HG03469 (cell line): ENCODE measurements around the gene EFL1.
"Not testable (repeated sequence)": the region's sequence is repeated elsewhere in the genome, so short reads cannot be mapped to it uniquely, and the experiment has no call there.

Experiments
- ATAC-seq: cut with Tn5 transposase; IDR thresholded peaks from one replicate; pipeline ENCODE4 v1.9.1; 2021; ENCODE audit warnings: mild to moderate bottlenecking, moderate library complexity, moderate number of reproducible peaks; ENCODE audit not compliant: unreplicated experiment

EFL1 gene

GRCh38 chr15:82282386-82282785, 19.9 kb upstream of the EFL1 start:
- not testable (repeated sequence) for ATAC-seq

DNA sequence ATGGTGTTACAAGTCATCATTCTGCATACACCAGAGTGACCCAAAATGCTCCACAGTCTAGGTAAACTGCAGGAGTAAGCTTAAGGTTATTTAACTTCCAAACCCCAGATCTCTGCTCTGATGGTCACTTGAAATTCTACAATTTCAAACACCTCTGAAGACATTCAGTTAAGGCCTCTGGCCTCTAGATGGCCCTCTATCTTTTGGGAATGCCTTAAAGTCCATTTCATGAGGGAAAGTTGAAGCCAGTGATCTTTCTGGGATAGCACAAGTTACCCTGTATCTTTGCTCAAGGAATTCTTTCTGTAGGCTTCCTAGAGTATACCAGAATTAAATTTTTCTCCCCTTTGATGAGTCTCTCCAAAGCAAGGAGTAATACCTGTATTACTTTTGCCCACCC, 18.7 kb upstream of the EFL1 start:
- ATAC-seq = not testable (repeated sequence)

DNA sequence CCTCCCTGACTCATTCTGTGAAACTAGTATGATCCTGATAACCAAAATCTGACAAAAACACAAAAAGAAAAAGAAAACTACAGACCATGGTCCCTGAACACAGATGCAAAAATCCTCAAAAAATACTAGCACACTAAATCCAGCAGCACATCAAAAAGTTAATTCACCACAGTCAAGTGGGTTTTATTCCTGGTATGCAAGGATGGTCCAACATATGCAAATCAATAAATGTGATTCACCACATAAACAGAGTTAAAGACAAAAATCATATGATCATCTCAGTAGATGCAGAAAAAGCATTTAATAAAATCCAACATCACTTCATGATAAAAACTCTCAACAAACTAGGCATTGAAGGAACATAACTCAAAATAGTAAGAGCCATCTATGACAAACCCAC, 12.9 kb upstream of the EFL1 start:
- ATAC-seq = no peak

GRCh38 chr15:82272154-82272553, 9.6 kb upstream of the EFL1 start:
- no peak for ATAC-seq

DNA sequence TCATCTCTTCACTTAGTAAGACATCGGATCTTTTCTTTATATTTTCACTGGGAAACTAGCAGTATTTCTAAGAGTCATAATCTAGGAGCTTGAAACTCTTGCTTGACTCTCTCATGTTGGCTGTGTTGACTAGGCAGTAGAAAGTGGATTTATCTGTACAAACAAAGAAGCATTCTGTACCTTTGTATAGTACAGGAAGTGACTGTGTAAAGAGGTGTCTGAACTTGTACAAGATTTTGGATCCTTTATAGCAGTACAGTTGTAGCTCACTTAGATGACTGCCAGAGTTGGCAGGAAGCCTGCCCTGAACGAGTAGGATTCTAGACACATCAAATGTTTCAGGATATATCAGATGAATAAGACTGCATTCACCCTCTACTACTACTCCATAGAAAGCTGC, 5.9 kb upstream of the EFL1 start:
- ATAC-seq = not testable (repeated sequence)

GRCh38 chr15:82267137-82267536, 4.6 kb upstream of the EFL1 start:
- ATAC-seq = not testable (repeated sequence)

DNA sequence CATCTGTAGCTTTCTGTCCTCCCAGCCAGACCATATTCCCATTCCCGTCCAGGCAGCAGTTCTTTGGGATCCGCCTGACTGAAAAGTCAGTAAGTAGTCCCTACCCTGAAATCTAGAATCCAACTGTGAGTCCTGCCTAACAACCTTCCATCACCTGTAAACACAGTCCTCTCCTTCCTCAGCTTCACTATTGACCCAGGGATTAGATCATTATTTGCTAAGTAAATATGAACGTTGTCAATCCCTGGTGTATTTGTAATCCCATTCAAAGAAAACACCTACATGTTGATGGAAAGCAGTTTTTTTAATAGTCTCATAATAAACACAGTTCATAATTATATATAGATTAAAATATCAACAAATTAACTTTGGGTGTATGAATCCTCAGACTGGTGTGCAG, 816 bp upstream of the EFL1 start:
- no peak for ATAC-seq

DNA sequence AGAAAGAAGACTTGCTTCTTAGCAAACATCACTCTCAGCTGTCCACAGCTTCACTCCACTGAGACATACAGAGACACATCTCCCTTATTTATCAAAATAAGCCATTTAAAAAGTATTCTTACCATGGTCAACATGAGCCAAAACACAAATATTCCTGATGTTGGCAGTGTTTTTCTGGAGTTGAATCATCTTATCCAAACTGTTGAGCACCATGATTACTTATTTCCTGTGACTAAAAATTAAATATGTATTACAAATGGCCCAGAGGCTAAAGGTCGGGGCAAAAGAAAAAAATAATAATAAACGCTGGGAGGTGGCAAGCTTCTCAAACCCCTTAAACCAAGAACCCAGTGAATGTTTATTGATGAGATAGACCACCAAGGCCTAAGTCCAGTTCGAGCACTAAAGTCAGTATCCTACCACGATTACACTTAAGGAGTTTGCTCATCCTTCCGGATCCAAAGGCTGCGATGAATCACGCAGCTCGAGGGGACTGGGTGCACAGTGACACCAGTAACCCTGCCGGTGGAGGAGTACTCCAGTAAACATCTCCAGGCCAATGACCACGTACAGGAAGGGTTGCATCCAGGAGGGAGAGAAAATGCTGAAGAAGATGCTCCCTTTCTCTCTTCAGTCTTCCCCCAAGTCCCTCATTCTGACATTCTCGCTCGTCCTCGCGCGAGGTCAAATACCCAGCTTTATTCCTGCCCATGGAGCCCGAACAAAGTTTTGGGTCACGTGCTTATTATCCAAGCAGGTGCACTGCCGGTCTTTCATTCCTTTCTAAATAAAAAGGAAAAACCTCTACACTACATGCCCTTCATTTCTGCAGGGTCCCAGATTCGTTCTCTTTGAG, 740 bp downstream of the EFL1 start:
- not testable (repeated sequence) for ATAC-seq

GRCh38 chr15:82248261-82248660, 14.3 kb downstream of the EFL1 start:
- ATAC-seq = not testable (repeated sequence)

DNA sequence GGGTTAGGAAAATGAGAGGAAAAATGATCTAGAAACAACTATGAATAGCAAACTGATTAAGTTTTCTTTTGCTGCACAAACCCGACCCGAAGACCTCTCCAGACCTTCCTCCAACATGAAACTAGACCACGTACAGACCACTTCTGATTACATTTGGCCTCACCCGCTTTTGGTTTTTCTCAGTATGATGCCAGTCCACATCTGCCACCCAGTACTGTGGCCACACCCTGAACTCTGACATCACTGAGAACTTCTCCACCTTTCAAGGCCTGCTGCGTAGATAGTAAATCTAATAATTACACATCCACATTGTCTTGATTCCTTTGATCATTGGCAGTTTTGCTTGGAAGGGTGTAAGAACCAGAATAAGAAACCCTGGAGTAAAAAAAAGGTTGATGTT, 16.6 kb downstream of the EFL1 start:
- ATAC-seq = not testable (repeated sequence)

DNA sequence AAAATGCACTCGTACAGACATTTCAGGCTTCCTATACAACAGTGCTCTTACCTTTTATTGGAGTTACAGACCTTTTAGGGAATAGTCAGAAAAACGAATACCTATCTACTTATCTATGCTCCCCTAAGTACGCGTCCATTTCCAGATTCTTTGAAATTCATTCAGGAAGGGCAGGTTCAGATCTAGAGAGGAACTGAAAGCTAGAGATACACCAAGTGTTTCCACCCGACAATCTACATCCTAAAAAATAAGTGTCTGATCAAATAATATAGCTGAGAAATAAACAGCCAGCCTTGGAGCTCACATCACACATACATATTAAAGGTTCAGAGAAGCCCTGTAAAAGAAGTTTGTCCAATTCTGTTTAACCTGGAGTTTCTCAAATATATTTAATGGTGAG, 18.9 kb downstream of the EFL1 start:
- not testable (repeated sequence) for ATAC-seq

- not testable (repeated sequence) for ATAC-seq
Observed at GRCh38 chr15:82241836-82242499, 20.6 kb downstream of the EFL1 start.

GRCh38 chr15:82239685-82240391, 22.7 kb downstream of the EFL1 start:
- ATAC-seq = no peak

DNA sequence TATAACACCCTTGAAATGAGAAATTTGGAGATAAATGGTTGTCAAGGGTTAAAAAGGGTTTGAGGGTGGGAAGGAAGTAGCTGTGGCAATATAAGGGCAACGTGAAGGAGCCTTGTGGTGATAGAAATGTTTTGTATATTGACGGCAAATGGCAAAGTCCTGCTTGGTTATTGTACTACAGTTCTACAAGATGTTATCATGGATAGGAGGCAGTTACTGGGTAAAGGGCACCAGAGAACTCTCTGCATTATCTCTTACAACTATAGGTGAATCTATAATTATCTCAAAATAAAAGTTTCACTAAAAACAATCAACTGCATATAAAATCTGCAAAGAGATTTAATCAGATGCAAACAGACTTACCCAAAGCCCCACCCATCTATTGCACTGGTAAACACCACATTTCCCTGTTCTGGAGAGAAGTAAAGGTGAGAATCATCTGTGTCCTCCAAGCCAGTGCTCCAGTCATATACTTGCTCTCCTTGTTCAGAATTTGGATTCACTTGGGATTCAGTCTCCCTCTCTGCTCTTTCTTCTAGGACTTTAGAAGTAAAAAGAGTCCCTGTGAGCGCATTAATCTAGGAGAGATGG, 24.5 kb downstream of the EFL1 start:
- not testable (repeated sequence) for ATAC-seq

DNA sequence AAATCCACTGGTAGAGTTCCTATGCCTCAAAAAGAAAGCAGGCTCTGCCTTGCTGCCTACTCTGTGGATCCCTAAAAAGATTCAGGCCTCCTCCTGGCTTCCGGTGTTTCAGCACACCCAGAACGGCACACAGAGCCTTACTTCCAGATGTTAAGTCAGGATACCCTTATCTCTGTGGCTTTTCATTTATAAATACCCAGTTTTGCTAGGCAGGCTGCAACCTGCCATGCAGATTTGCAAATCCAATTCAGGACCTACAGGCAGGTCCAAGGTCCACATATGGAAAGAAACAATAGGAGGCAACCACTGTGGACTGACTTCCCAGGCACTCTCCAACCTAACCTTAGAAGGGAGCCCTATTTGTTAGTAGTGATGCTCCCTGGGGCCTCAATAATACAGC, 30.7 kb downstream of the EFL1 start:
- ATAC-seq = no peak

- ATAC-seq = no peak
Observed at GRCh38 chr15:82231233-82231632, 31.3 kb downstream of the EFL1 start.

GRCh38 chr15:82228750-82229149, 33.8 kb downstream of the EFL1 start:
- no peak for ATAC-seq

DNA sequence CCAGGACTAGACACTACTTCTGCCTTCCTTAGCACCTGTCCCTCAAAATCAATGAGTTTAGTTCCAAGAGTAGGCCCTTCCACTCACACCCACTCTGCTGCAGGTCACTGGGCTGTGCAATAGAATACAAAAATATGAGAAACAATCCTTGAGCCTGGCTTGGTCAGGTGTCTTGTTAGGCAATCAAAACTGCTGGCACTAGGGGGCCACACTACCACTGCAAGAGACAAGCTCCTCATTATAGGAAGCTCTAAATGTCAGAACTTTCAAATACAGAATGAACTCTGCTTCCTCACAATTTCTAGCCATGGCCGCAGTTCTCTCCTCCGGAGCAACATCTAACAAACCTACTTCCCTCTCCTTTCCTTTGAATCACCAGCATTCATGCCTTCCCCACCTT, 41.0 kb downstream of the EFL1 start:
- ATAC-seq = not testable (repeated sequence)

DNA sequence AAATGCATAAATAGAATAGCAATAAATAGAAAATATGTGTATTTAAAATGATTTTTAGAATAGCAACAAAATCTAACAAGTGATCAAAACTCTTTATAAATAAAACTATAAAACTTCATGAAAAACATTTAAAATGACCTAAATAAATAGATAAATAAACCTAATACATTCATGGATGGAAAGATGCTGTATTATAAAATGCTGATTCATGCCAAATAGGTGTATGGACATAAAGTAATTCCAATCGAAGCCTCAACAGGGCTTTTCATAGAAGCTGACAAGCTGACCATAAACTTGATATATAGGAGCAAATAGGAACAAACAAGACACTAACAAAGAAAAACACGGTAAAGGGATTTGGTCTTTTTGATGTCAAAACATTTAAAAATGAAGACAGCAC, 46.4 kb downstream of the EFL1 start:
- ATAC-seq = not testable (repeated sequence)

DNA sequence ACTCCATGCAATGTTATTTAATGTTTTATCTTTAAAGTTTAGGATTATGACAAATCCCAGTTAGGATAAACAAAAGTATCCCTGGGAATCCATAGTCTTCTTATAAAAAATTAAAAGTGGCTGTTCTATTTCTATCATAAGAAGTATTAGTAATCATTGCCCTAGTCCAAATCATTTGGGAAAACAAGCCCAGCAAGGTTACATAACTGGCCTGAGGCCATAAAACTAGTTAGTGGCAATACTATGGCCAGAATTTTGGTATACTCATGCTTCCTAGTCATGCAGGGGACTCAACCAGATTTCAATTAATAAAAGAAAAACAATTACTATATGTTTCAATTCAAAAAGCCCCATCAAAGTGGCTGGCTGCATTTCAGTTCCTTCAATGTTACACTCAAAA, 50.3 kb downstream of the EFL1 start:
- ATAC-seq = not testable (repeated sequence)

DNA sequence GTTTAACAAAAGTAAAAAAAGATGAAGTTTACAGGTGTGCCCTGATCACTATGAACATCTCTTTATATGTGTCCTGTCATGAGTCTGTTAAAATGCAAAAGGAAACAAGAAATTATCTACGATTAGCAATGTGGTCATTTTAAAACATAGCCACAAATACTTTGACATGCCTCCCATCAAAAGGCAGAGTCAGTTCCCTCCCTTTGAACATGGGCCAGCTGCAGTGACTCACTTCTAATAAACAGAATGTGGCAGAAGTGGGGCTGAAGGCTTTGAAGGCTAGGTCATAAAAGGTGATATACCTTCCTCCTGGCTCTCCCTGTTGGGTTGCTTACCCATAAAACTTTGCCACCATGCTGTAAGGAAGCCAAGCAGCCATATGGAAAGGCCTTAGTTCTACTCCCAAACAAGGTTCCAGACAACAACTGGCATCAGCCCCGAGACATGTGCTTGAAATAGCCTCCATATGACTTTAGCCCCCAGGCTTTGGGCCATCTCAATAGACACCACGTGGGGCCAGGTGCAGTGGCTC, 52.4 kb downstream of the EFL1 start:
- ATAC-seq = not testable (repeated sequence)
